ENCODE data around the gene MYOZ2. TPM values are rescaled to one million over a fixed set of nuclear protein-coding genes. Genes with fewer than 3 reads are reported as not detected.
"Not testable (repeated sequence)": the region's sequence is repeated elsewhere in the genome, so short reads cannot be mapped to it uniquely, and the experiment has no call there.

MYOZ2 gene
- total and polyA plus RNA-seq, 2 of the 13 experiments (the other 11 are each of a cell fraction or from before 2014, with no cell fraction given), result 0.03 TPM; not detected in 1

DNA sequence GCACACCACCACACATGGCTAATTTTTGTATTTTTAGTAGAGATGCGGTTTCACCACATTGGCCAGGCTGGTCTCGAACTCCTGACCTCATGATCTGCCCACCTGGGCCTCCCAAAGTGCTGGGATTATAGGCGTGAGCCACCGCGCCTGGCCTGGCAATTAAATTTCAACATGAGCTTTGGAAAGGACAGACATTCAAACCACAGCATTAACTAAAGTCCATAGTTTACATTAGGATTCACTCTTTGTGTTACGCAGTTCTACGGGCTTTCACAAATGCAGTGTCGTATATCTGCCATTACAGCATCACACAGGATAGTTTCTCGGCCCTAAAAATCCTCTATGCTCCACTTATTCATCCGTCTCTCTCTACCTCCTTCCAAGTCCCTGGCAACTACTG is 7.7 kb downstream of the MYOZ2 start:
- H3K4me1 ChIP-seq (ENCODE audit: insufficient read depth, low read length), result peaks cover 26% of the 10 kb centered on the region
- ATAC-seq; H2AFZ ChIP-seq (ENCODE audit: low read length); H3K79me2 ChIP-seq (ENCODE audit: insufficient read depth, low read length); DNase-seq (ENCODE audit: low spot score); FAIRE-seq; H3K27ac ChIP-seq (ENCODE audit: extremely low read length, insufficient read depth, low read length); BruUV-seq (replicated peaks); H3K4me2 ChIP-seq (ENCODE audit: low read depth, low read length); H3K9me3 ChIP-seq (ENCODE audit: low read length); POLR2A ChIA-PET; H3K27me3 ChIP-seq (ENCODE audit: control insufficient read depth in 1 of 2, insufficient read depth in 2 of 2, low read length in 2 of 2); H4K20me1 ChIP-seq (ENCODE audit: insufficient read depth, low read length); in situ Hi-C loops (cut with HindIII; ENCODE audit: extremely low pct_ligation_motif_present, low pct_unique_long_range_greater_than_20kb); H3K36me3 ChIP-seq (replicated peaks in 1 of 2; ENCODE audit: control insufficient read depth in 1 of 2, insufficient read depth in 2 of 2, low read length in 2 of 2); H3K4me3 ChIP-seq (replicated peaks in 1 of 3; ENCODE audit: insufficient read depth in 1 of 3, low read depth in 2 of 3, low read length in 3 of 3); CTCF ChIA-PET (ENCODE audit: low intra/inter-chr PET ratio, low total read pairs); H3K9ac ChIP-seq (ENCODE audit: insufficient read depth, low read depth, low read length): not testable (repeated sequence)
- intact Hi-C loops (cut with micrococcal nuclease; ENCODE audit: unreplicated experiment), result loop anchor here (10.0 kb wide), 1 partner anchor 99 kb away; no protein-coding TSS in a partner anchor
- WGBS (ENCODE audit: low lambda C conversion rate), result 60% methylated on average over 10 of the region's 10 CpGs

- DNase-seq (ENCODE audit: low spot score), result no peak
- in situ Hi-C loops (cut with HindIII; ENCODE audit: extremely low pct_ligation_motif_present, low pct_unique_long_range_greater_than_20kb), result no loop called here
- no peak for ATAC-seq
- WGBS (ENCODE audit: low lambda C conversion rate), result 47% methylated on average over 6 of the region's 7 CpGs
- no peaks in the 10 kb centered on the region for H3K36me3 ChIP-seq (replicated peaks in 1 of 2; ENCODE audit: control insufficient read depth in 1 of 2, insufficient read depth in 2 of 2, low read length in 2 of 2)
- no peaks in the 10 kb centered on the region for H3K9me3 ChIP-seq (ENCODE audit: low read length)
- H3K9ac ChIP-seq (ENCODE audit: insufficient read depth, low read depth, low read length), result no peak overlapping the region
- H3K4me3 ChIP-seq (replicated peaks in 1 of 3; ENCODE audit: insufficient read depth in 1 of 3, low read depth in 2 of 3, low read length in 3 of 3), result no peak overlapping the region
- H3K4me2 ChIP-seq (ENCODE audit: low read depth, low read length), result no peak overlapping the region
- POLR2A ChIA-PET, result no interaction called here
- no peaks in the 10 kb centered on the region for H3K4me1 ChIP-seq (ENCODE audit: insufficient read depth, low read length)
- TF ChIP-seq ZNF335 (CRISPR knock-in tag; IDR thresholded peaks at IDR 0.05), result no peak
- TF ChIP-seq ZNF33B (CRISPR knock-in tag; IDR thresholded peaks at IDR 0.05), result no peak
- TF ChIP-seq, protein P1, sequence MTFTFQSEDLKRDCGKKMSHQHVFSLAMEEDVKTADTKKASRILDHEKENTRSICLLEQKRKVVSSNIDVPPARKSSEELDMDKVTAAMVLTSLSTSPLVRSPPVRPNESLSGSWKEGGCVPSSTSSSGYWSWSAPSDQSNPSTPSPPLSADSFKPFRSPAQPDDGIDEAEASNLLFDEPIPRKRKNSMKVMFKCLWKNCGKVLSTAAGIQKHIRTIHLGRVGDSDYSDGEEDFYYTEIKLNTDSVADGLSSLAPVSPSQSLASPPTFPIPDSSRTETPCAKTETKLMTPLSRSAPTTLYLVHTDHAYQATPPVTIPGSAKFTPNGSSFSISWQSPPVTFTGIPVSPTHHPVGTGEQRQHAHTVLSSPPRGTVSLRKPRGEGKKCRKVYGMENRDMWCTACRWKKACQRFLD (CRISPR knock-in tag; IDR thresholded peaks at IDR 0.05; ENCODE audit: borderline replicate concordance), result no peak
- TF ChIP-seq NR2C2 (CRISPR knock-in tag; IDR thresholded peaks at IDR 0.05; ENCODE audit: borderline replicate concordance), result no peak
- TF ChIP-seq ZNF44 (CRISPR knock-in tag; IDR thresholded peaks at IDR 0.05), result no peak
- TF ChIP-seq, protein P2, sequence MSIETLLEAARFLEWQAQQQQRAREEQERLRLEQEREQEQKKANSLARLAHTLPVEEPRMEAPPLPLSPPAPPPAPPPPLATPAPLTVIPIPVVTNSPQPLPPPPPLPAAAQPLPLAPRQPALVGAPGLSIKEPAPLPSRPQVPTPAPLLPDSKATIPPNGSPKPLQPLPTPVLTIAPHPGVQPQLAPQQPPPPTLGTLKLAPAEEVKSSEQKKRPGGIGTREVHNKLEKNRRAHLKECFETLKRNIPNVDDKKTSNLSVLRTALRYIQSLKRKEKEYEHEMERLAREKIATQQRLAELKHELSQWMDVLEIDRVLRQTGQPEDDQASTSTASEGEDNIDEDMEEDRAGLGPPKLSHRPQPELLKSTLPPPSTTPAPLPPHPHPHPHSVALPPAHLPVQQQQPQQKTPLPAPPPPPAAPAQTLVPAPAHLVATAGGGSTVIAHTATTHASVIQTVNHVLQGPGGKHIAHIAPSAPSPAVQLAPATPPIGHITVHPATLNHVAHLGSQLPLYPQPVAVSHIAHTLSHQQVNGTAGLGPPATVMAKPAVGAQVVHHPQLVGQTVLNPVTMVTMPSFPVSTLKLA (IDR thresholded peaks at IDR 0.05), result no peak
- no peak for TF ChIP-seq TOE1 (CRISPR knock-in tag; IDR thresholded peaks at IDR 0.05)
- no peak for TF ChIP-seq GTF2F1 (IDR thresholded peaks at IDR 0.05; ENCODE audit: low read length)
- H3K27me3 ChIP-seq (ENCODE audit: control insufficient read depth in 1 of 2, insufficient read depth in 2 of 2, low read length in 2 of 2), result no peaks in the 10 kb centered on the region
- H4K20me1 ChIP-seq (ENCODE audit: insufficient read depth, low read length), result no peaks in the 10 kb centered on the region
- H3K27ac ChIP-seq (ENCODE audit: extremely low read length, insufficient read depth, low read length), result no peak overlapping the region
- FAIRE-seq, result no peak
- no peak overlapping the region for H2AFZ ChIP-seq (ENCODE audit: low read length)
- CTCF ChIA-PET (ENCODE audit: low intra/inter-chr PET ratio, low total read pairs), result no interaction called here
- H3K79me2 ChIP-seq (ENCODE audit: insufficient read depth, low read length), result no peaks in the 10 kb centered on the region
- no TSS peak for BruUV-seq (replicated peaks)
- intact Hi-C loops (cut with micrococcal nuclease; ENCODE audit: unreplicated experiment), result loop anchor here (10.0 kb wide), 1 partner anchor 104 kb away; no protein-coding TSS in a partner anchor
Observed at GRCh38 chr4:119149110-119149509, 13.5 kb downstream of the MYOZ2 start.

Data from HepG2 (cell line).